Activated CD4-positive, alpha-beta T cell treated with anti-CD3 and anti-CD28 coated beads, Interleukin-2, Interleukin-4, amounts not matched to agents 100 ng/mL and 50 ng/mL, durations not matched to agents 16 hours and 8 hours (primary cell): ENCODE results near the gene LIMK2.

Source experiments
- DNase-seq: peaks from one replicate; pipeline ENCODE4 v3.0.0-alpha.2; 2020; ENCODE audit warnings: low spot score

Gene LIMK2

GRCh38 chr22:31272522-31273446 is 60.7 kb downstream of the LIMK2 start:
- peak; percentile 47 for DNase-seq

GRCh38 chr22:31274017-31274416 is 61.9 kb downstream of the LIMK2 start:
- DNase-seq, result no peak

GRCh38 chr22:31275018-31275417 is 62.9 kb downstream of the LIMK2 start:
- DNase-seq, result no peak

GRCh38 chr22:31275576-31275975 is 63.5 kb downstream of the LIMK2 start:
- no peak for DNase-seq

- no peak for DNase-seq
Observed at GRCh38 chr22:31276426-31277167, 64.5 kb downstream of the LIMK2 start.

- DNase-seq, result no peak
Observed at GRCh38 chr22:31277741-31278140, 65.6 kb downstream of the LIMK2 start.

GRCh38 chr22:31278151-31278621 is 66.1 kb downstream of the LIMK2 start:
- DNase-seq, result no peak

- DNase-seq, result no peak
Observed at GRCh38 chr22:31278626-31279326, 66.7 kb downstream of the LIMK2 start.

- DNase-seq, result no peak
Observed at GRCh38 chr22:31279327-31279669, 67.2 kb downstream of the LIMK2 start.

GRCh38 chr22:31279821-31280505 is 67.9 kb downstream of the LIMK2 start:
- DNase-seq, result no peak

- no peak for DNase-seq
Observed at GRCh38 chr22:31281733-31282132, 69.6 kb downstream of the LIMK2 start.

- no peak for DNase-seq
Observed at GRCh38 chr22:31282748-31283468, 70.8 kb downstream of the LIMK2 start.

GRCh38 chr22:31284281-31285155 is 72.4 kb downstream of the LIMK2 start:
- no peak for DNase-seq

- peak; percentile 76 for DNase-seq
Observed at GRCh38 chr22:31286360-31287255, 74.5 kb downstream of the LIMK2 start.

GRCh38 chr22:31287818-31288495 is 75.9 kb downstream of the LIMK2 start:
- no peak for DNase-seq

GRCh38 chr22:31288496-31289240 is 76.6 kb downstream of the LIMK2 start:
- DNase-seq, result no peak

GRCh38 chr22:31289344-31289743 is 77.2 kb downstream of the LIMK2 start:
- no peak for DNase-seq
